Measurements from ENCODE around the gene FRAT2.

The FRAT2 gene

GRCh38 chr10:97323501-97323900 is 11.0 kb downstream of the FRAT2 start:
- DNase-seq = no peak

GRCh38 chr10:97321804-97322190 is 12.7 kb downstream of the FRAT2 start:
- DNase-seq = peak; percentile 76

GRCh38 chr10:97321032-97321803 is 13.3 kb downstream of the FRAT2 start:
- peak; percentile 84 for DNase-seq

- DNase-seq = no peak
Measured at GRCh38 chr10:97320480-97321031, 14.0 kb downstream of the FRAT2 start.

GRCh38 chr10:97319671-97320479 is 14.7 kb downstream of the FRAT2 start:
- DNase-seq = peak; percentile 27

GRCh38 chr10:97318772-97319651 is 15.5 kb downstream of the FRAT2 start, which contains the start of gene FRAT1:
TSS of gene FRAT1 (plus strand) at chr10:97319271. CDS start at chr10:97319454, 183 bp downstream.
- peak; percentile 86 for DNase-seq

- DNase-seq = no peak
Measured at GRCh38 chr10:97314671-97315070, 19.9 kb downstream of the FRAT2 start.

GRCh38 chr10:97312897-97313296 is 21.6 kb downstream of the FRAT2 start:
- DNase-seq = no peak

- no peak for DNase-seq
Measured at GRCh38 chr10:97311111-97311626, 23.4 kb downstream of the FRAT2 start.

GRCh38 chr10:97307866-97308780 is 26.4 kb downstream of the FRAT2 start:
- DNase-seq = no peak

- DNase-seq = no peak
Measured at GRCh38 chr10:97307441-97307840, 27.1 kb downstream of the FRAT2 start.

- DNase-seq = no peak
Measured at GRCh38 chr10:97302088-97302791, 32.3 kb downstream of the FRAT2 start.

- no peak for DNase-seq
Measured at GRCh38 chr10:97300980-97301379, 33.5 kb downstream of the FRAT2 start.

GRCh38 chr10:97298223-97298571 is 36.3 kb downstream of the FRAT2 start:
- no peak for DNase-seq

GRCh38 chr10:97297556-97298222 is 36.8 kb downstream of the FRAT2 start:
- DNase-seq = no peak

GRCh38 chr10:97292862-97293198 is 41.7 kb downstream of the FRAT2 start:
- DNase-seq = no peak

- DNase-seq = peak; percentile 97
Measured at GRCh38 chr10:97292097-97292861, 42.2 kb downstream of the FRAT2 start, which contains the start of gene ARHGAP19. TSS of gene ARHGAP19 (minus strand) at chr10:97292637. CDS start at chr10:97292627, 10 bp downstream.

GRCh38 chr10:97291357-97292096 is 43.0 kb downstream of the FRAT2 start:
- DNase-seq = peak; percentile 87
